ENCODE results near the gene EGFL8. TPM values are rescaled to one million over a fixed set of nuclear protein-coding genes. Genes with fewer than 3 reads are reported as not detected.

Gene EGFL8
- total and polyA plus RNA-seq, 9 of the 15 experiments (the other 6 are each of a cell fraction or from before 2014, with no cell fraction given) = 2.2 to 47.4 (median 14.2) TPM

- in situ Hi-C loops (cut with MboI) (no loop called here), intact Hi-C loops (cut with micrococcal nuclease) (no loop called here)
- Histone ChIP-seq H3K79me2 (ENCODE audit: control insufficient read depth, insufficient read depth, low read length) (no peaks in the 10 kb centered on the region), H3K9me3 (replicated peaks; ENCODE audit: control insufficient read depth, insufficient read depth, low read depth, low read length) (no peaks in the 10 kb centered on the region), H3K9me1 (ENCODE audit: control insufficient read depth, insufficient read depth, low read length) (no peaks in the 10 kb centered on the region), H3K4me2 (ENCODE audit: insufficient read depth, low read length) (no peak overlapping the region), H3K4me3 (no peak overlapping the region), H3K36me3 (ENCODE audit: control insufficient read depth, insufficient read depth, low read length) (no peaks in the 10 kb centered on the region), H3K9ac (ENCODE audit: insufficient read depth in 1 of 2, low read depth in 2 of 2, low read length in 2 of 2) (peak overlapping the region in 1 of 2 experiments; percentile 31; a peak in 1 of 4 replicates), H3K27ac (ENCODE audit: extremely low read depth, low read depth, low read length) (no peak overlapping the region), H3K4me1 (replicated peaks in 1 of 2; ENCODE audit: control insufficient read depth in 2 of 2, insufficient read depth in 2 of 2, low read length in 2 of 2) (peaks cover 10 to 18% of the 10 kb centered on the region in 2 experiments; a peak in 4 of 5 replicates), H3K27me3 (ENCODE audit: control insufficient read depth in 2 of 2, insufficient read depth in 2 of 2, low read length in 2 of 2) (peaks cover under 1 to 19% of the 10 kb centered on the region in 2 experiments; a peak in 2 of 5 replicates), H2AFZ (ENCODE audit: low read depth, low read length) (no peak overlapping the region), H4K20me1 (replicated peaks; ENCODE audit: control insufficient read depth, insufficient read depth, low read length) (no peaks in the 10 kb centered on the region)
- FAIRE-seq (no peak), ATAC-seq (no peak), DNase-seq (ENCODE audit: extremely low read depth in 1 of 4, low spot score in 3 of 4) (no peak)
- 9% methylated on average over 3 of the region's 3 CpGs for WGBS (ENCODE audit: insufficient coverage, low coverage, missing lambda C conversion rate)
- BruUV-seq (replicated peaks) = no TSS peak
- TF ChIP-seq KDM1A (IDR thresholded peaks at IDR 0.05) = no peak
- peak; percentile 59; the same call in 1 of the 2 replicates for TF ChIP-seq SPI1 (IDR thresholded peaks at IDR 0.05; ENCODE audit: borderline replicate concordance, low read depth, low read length)
- TF ChIP-seq FOXP4 (CRISPR knock-in tag; IDR thresholded peaks at IDR 0.05; ENCODE audit: borderline replicate concordance) = no peak
- POLR2A ChIA-PET = interaction anchor here (0.6 to 0.8 kb wide), 2 partner anchors 24 to 264 kb away, joined by 3 read pairs; partner anchors contain the start of gene PBX2
- CTCF ChIA-PET (ENCODE audit: low intra/inter-chr PET ratio) = no interaction called here
Measured at GRCh38 chr6:32214126-32214525, 49.7 kb downstream of the EGFL8 start.

Measured in K562 (cell line).